Retinal pigment epithelial cell (primary cell): ENCODE data around the gene C10orf105.

Experiments
- DNase-seq: peaks from one replicate; pipeline ENCODE4 v3.0.0-alpha.2; 2010; ENCODE audit warnings: low read depth
- H3K4me3 ChIP-seq: 2 replicates; pipeline ENCODE4 v1.5.1; 2011; ENCODE audit warnings: mild to moderate bottlenecking, low read length, control low read depth, moderate library complexity
- TF ChIP-seq, protein P1 (sequence below): conservative IDR thresholded peaks from 2 replicates; pipeline ENCODE4 v1.5.1; 2011; ENCODE audit warnings: low read depth, low read length, control low read depth, inconsistent platforms

The C10orf105 gene

DNA sequence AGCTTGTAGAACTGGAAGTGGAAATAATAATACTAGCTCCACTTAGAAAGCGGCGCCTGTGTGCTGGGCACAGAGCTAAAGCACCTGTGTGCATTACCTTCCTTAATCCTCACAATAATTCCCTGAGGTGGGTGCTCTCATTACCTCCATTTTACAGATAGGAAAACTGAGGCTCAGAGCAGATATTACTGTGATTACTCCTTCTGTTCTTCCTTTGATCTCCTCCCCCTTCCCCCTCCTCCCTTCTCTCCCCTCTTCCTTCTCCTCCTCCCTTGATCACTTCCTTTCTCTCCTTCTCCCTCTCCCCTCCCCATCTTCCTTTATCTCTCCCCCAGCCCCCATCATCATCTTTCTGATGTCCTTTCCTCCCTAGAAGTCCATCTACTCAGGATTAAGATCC is 55.0 kb downstream of the C10orf105 start:
- TF ChIP-seq, protein P1, sequence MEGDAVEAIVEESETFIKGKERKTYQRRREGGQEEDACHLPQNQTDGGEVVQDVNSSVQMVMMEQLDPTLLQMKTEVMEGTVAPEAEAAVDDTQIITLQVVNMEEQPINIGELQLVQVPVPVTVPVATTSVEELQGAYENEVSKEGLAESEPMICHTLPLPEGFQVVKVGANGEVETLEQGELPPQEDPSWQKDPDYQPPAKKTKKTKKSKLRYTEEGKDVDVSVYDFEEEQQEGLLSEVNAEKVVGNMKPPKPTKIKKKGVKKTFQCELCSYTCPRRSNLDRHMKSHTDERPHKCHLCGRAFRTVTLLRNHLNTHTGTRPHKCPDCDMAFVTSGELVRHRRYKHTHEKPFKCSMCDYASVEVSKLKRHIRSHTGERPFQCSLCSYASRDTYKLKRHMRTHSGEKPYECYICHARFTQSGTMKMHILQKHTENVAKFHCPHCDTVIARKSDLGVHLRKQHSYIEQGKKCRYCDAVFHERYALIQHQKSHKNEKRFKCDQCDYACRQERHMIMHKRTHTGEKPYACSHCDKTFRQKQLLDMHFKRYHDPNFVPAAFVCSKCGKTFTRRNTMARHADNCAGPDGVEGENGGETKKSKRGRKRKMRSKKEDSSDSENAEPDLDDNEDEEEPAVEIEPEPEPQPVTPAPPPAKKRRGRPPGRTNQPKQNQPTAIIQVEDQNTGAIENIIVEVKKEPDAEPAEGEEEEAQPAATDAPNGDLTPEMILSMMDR: no peak
- DNase-seq: no peak
- no peak overlapping the region for H3K4me3 ChIP-seq

GRCh38 chr10:71663311-71663710 is 56.3 kb downstream of the C10orf105 start:
- H3K4me3 ChIP-seq: no peak overlapping the region
- DNase-seq: no peak
- TF ChIP-seq, protein P1: no peak

- TF ChIP-seq, protein P1: no peak
- no peak for DNase-seq
- no peak overlapping the region for H3K4me3 ChIP-seq
Observed at GRCh38 chr10:71661779-71662336, 57.7 kb downstream of the C10orf105 start.
